Progenitor cell of endocrine pancreas (in vitro differentiated cells): ENCODE data around the gene ADGRA1. TPM values are rescaled to one million over a fixed set of nuclear protein-coding genes. Genes with fewer than 3 reads are reported as not detected.

ENCODE experiments used
- DNase-seq: peaks from one replicate; pipeline ENCODE4 v3.0.0; 2021; ENCODE audit warnings: low spot score; ENCODE audit not compliant: unreplicated experiment
- H3K27ac Mint-ChIP-seq: 2 replicates; pipeline ENCODE4 v1.8.0; 2021; ENCODE audit warnings: mild to moderate bottlenecking, moderate library complexity, mixed read lengths
- H3K27me3 Mint-ChIP-seq: 2 replicates; pipeline ENCODE4 v1.8.0; 2021; ENCODE audit warnings: mixed read lengths
- H3K36me3 Mint-ChIP-seq: 2 replicates; pipeline ENCODE4 v1.8.0; 2022; ENCODE audit warnings: mixed read lengths; ENCODE audit not compliant: insufficient read depth
- H3K4me1 Mint-ChIP-seq: 2 replicates; pipeline ENCODE4 v1.8.0; 2021; ENCODE audit warnings: low read depth, mixed read lengths
- H3K4me3 Mint-ChIP-seq: 2 replicates; pipeline ENCODE4 v1.8.0; 2021; ENCODE audit warnings: low read depth, mild to moderate bottlenecking, moderate library complexity, mixed read lengths
- H3K9me3 Mint-ChIP-seq: 2 replicates; pipeline ENCODE4 v1.8.0; 2021; ENCODE audit warnings: low read depth, mixed read lengths
- total RNA-seq: library from RNA; stranded (reverse); gene quantifications from 2 replicates; pipeline ENCODE4 v1.2.1, GENCODE V29; 2021
- TF ChIP-seq, protein P1 (sequence below): fragments of 200-600 bp; sonication (generic); IDR thresholded peaks from one replicate; pipeline ENCODE4 v1.5.0; 2021; ENCODE audit warnings: antibody characterized with exemption, mild to moderate bottlenecking; ENCODE audit not compliant: unreplicated experiment

ADGRA1 gene
- total RNA-seq, 1 donor from 2014 or later: 1.2 TPM

- H3K9me3 Mint-ChIP-seq: no peaks in the 10 kb centered on the region
- H3K27me3 Mint-ChIP-seq: peaks cover 37% of the 10 kb centered on the region
- DNase-seq: no peak
- no peak overlapping the region for H3K27ac Mint-ChIP-seq
- H3K4me1 Mint-ChIP-seq: no peaks in the 10 kb centered on the region
- H3K36me3 Mint-ChIP-seq: no peaks in the 10 kb centered on the region
- TF ChIP-seq, protein P1, sequence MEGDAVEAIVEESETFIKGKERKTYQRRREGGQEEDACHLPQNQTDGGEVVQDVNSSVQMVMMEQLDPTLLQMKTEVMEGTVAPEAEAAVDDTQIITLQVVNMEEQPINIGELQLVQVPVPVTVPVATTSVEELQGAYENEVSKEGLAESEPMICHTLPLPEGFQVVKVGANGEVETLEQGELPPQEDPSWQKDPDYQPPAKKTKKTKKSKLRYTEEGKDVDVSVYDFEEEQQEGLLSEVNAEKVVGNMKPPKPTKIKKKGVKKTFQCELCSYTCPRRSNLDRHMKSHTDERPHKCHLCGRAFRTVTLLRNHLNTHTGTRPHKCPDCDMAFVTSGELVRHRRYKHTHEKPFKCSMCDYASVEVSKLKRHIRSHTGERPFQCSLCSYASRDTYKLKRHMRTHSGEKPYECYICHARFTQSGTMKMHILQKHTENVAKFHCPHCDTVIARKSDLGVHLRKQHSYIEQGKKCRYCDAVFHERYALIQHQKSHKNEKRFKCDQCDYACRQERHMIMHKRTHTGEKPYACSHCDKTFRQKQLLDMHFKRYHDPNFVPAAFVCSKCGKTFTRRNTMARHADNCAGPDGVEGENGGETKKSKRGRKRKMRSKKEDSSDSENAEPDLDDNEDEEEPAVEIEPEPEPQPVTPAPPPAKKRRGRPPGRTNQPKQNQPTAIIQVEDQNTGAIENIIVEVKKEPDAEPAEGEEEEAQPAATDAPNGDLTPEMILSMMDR: no peak
- H3K4me3 Mint-ChIP-seq: no peak overlapping the region
Observed at GRCh38 chr10:133097418-133097817, 9.7 kb downstream of the ADGRA1 start.

DNA sequence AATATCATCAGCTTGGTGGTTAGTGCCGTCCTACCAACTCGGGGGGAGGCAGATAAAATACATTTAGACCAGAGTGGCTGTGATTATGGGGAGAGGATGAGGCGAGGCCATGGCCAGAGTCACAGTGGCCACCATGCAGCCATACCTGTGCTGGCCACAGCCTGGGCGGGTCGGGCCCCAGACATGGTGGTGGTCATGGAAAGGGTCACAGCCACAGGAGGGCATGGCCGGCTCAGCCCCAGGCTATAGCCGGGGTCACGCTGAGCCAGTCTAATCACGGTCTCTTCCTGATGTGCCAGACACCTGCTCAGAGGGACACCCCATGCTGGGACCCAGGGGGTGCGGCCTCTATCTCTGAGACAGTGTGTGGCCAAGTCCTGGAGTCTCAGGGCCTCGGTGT is 10.2 kb downstream of the ADGRA1 start:
- no peaks in the 10 kb centered on the region for H3K4me1 Mint-ChIP-seq
- no peak overlapping the region for H3K27ac Mint-ChIP-seq
- no peaks in the 10 kb centered on the region for H3K9me3 Mint-ChIP-seq
- peaks cover 33% of the 10 kb centered on the region for H3K27me3 Mint-ChIP-seq
- TF ChIP-seq, protein P1: no peak
- no peak for DNase-seq
- no peak overlapping the region for H3K4me3 Mint-ChIP-seq
- H3K36me3 Mint-ChIP-seq: no peaks in the 10 kb centered on the region

- Mint-ChIP-seq H3K4me1 (no peaks in the 10 kb centered on the region), H3K4me3 (no peak overlapping the region), H3K36me3 (no peaks in the 10 kb centered on the region)
Observed at GRCh38 chr10:133098426-133099124, 10.9 kb downstream of the ADGRA1 start.

GRCh38 chr10:133099571-133099970 is 11.8 kb downstream of the ADGRA1 start:
- no peak for DNase-seq
- H3K27ac Mint-ChIP-seq: no peak overlapping the region
- no peak overlapping the region for H3K4me3 Mint-ChIP-seq
- TF ChIP-seq, protein P1: no peak
- no peaks in the 10 kb centered on the region for H3K9me3 Mint-ChIP-seq
- peaks cover 23% of the 10 kb centered on the region for H3K27me3 Mint-ChIP-seq
- no peaks in the 10 kb centered on the region for H3K36me3 Mint-ChIP-seq
- H3K4me1 Mint-ChIP-seq: no peaks in the 10 kb centered on the region

More at GRCh38 chr10:133098426-133099124, 10.9 kb downstream of the ADGRA1 start:
- Mint-ChIP-seq H3K9me3 (no peaks in the 10 kb centered on the region), H3K27me3 (peaks cover 29% of the 10 kb centered on the region), H3K27ac (no peak overlapping the region)
- no peak for DNase-seq
- TF ChIP-seq, protein P1: no peak

DNA sequence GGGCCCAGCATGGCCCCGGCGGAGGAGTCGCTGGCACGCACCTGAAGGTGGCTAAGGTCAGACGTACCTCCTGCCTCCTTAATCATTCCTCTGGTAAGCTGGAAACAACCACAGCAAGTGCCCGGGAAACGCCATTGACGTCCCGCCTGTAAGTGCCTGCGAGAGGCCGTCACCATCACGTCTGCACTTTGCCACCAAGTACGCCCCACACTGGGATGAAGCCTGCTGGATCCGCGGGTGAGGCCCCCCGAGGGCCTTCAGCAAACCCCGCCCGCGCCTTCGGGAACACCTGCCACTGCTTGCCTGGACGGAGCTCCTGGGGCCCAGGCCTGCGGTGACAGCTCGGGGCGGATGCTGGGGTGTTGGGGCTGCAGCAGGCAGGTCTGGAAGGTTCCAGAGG is 12.5 kb downstream of the ADGRA1 start:
- H3K9me3 Mint-ChIP-seq: no peaks in the 10 kb centered on the region
- no peaks in the 10 kb centered on the region for H3K4me1 Mint-ChIP-seq
- TF ChIP-seq, protein P1: no peak
- H3K4me3 Mint-ChIP-seq: no peak overlapping the region
- no peak overlapping the region for H3K27ac Mint-ChIP-seq
- no peaks in the 10 kb centered on the region for H3K36me3 Mint-ChIP-seq
- peaks cover 20% of the 10 kb centered on the region for H3K27me3 Mint-ChIP-seq
- no peak for DNase-seq
